ENCODE data around the gene CHRNA4.

DNA sequence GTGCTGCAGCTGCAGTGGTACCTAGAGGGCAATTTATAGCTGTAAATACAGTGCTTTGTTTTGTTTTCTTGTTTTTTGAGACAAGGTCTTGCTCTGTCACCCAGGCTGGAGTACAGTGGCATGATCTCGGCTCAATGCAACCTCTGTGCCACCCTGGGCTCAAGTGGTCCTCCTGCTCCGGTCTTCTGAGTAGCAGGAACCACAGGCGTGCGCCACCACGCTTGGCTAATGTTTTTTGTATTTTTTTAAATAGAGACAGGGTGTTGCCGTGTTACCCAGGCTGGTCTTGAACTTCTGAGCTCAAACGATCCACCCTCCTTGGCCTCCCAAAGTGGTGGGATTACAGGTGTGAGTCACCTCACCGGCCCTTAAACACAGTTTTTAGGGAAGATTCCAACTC is 26.8 kb downstream of the CHRNA4 start:
- TF ChIP-seq MAX (IDR thresholded peaks at IDR 0.05; ENCODE audit: low read depth, low read length) (no peak), CTCF (IDR thresholded peaks at IDR 0.05 in 2 of 3, conservative IDR thresholded peaks at IDR 0.05 in 1 of 3; ENCODE audit: control insufficient read depth in 2 of 3, extremely low read depth in 1 of 3, insufficient read depth in 1 of 3, low read depth in 3 of 3, low read length in 3 of 3) (no peak)
